HFF-Myc (cell line): ENCODE results near the gene PKLR.

Experiments used
- DNase-seq: peaks from one replicate; pipeline ENCODE4 v3.0.0-alpha.2; 2011; ENCODE audit warnings: low read depth; ENCODE audit errors: extremely low read depth
- H3K4me3 ChIP-seq: replicated peaks from 2 replicates; pipeline ENCODE4 v1.5.1; 2011; ENCODE audit warnings: low read depth, mild to moderate bottlenecking, control low read depth, low read length
- TF ChIP-seq, protein P1 (sequence below): IDR thresholded peaks from 2 replicates; pipeline ENCODE4 v1.5.1; 2012; ENCODE audit warnings: mild to moderate bottlenecking, low read depth, low read length, control low read depth; ENCODE audit errors: missing control alignments

The PKLR gene

DNA sequence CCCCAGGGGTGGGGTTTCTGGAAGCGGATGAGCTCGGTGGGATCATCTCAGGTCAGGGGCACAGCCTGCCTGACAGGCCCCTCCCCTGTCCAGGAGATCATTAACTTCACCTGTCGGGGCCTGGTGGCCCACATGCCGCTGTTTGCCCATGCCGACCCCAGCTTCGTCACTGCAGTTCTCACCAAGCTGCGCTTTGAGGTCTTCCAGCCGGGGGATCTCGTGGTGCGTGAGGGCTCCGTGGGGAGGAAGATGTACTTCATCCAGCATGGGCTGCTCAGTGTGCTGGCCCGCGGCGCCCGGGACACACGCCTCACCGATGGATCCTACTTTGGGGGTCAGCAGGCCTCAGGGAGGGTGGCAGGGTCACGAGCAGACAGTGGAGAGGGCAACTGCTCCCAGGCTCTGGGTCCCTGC is 15.6 kb downstream of the PKLR start:
- TF ChIP-seq, protein P1, sequence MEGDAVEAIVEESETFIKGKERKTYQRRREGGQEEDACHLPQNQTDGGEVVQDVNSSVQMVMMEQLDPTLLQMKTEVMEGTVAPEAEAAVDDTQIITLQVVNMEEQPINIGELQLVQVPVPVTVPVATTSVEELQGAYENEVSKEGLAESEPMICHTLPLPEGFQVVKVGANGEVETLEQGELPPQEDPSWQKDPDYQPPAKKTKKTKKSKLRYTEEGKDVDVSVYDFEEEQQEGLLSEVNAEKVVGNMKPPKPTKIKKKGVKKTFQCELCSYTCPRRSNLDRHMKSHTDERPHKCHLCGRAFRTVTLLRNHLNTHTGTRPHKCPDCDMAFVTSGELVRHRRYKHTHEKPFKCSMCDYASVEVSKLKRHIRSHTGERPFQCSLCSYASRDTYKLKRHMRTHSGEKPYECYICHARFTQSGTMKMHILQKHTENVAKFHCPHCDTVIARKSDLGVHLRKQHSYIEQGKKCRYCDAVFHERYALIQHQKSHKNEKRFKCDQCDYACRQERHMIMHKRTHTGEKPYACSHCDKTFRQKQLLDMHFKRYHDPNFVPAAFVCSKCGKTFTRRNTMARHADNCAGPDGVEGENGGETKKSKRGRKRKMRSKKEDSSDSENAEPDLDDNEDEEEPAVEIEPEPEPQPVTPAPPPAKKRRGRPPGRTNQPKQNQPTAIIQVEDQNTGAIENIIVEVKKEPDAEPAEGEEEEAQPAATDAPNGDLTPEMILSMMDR = no peak
- no peak for DNase-seq
- H3K4me3 ChIP-seq = no peak overlapping the region

DNA sequence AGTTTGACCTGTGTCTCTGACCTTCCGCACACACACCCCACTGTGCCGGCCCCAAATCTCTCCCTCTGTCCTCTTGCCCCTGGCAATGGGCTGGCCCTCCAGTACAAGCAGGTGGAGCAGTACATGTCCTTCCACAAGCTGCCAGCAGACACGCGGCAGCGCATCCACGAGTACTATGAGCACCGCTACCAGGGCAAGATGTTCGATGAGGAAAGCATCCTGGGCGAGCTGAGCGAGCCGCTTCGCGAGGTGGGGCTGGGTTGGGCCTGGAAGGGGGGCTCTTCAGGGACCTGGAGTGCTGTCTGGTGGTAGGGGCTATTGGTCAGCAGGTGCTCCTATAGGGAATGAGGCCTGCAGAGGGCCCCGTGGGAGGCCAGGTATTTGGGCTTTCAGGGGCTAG is 16.2 kb downstream of the PKLR start:
- no peak overlapping the region for H3K4me3 ChIP-seq
- no peak for DNase-seq
- TF ChIP-seq, protein P1 = no peak

DNA sequence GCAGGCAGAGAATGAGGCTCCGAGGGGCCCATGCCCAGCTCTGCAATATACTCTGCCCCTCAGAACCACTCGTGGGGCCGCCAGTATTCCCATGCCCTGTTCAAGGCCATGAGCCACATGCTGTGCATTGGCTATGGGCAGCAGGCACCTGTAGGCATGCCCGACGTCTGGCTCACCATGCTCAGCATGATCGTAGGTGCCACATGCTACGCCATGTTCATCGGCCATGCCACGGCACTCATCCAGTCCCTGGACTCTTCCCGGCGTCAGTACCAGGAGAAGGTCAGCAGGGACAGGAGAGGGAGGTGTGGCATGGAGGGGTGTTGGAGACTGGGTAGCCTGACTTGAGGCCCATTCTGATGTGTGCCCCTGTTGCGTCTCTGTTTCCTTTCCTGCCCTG is 16.8 kb downstream of the PKLR start:
- no peak overlapping the region for H3K4me3 ChIP-seq
- TF ChIP-seq, protein P1 = no peak
- no peak for DNase-seq

DNA sequence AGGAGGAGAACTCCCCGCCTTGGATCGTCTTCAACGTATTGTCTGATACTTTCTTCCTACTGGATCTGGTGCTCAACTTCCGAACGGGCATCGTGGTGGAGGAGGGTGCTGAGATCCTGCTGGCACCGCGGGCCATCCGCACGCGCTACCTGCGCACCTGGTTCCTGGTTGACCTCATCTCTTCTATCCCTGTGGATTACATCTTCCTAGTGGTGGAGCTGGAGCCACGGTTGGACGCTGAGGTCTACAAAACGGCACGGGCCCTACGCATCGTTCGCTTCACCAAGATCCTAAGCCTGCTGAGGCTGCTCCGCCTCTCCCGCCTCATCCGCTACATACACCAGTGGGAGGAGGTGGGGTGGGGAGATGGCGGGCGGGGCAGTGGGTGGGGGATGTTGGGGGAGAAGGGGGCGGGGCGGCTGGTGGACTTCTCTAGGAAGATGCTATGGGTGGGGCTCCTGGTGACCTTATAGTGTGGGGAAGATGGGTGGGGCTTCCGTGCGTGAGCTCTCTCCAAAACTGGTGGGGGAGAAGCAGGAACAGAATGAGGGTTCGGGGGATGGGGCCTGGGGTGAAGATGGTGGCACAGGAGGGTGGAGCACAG is 18.6 kb downstream of the PKLR start:
- TF ChIP-seq, protein P1 = no peak
- H3K4me3 ChIP-seq = no peak overlapping the region
- DNase-seq = no peak

DNA sequence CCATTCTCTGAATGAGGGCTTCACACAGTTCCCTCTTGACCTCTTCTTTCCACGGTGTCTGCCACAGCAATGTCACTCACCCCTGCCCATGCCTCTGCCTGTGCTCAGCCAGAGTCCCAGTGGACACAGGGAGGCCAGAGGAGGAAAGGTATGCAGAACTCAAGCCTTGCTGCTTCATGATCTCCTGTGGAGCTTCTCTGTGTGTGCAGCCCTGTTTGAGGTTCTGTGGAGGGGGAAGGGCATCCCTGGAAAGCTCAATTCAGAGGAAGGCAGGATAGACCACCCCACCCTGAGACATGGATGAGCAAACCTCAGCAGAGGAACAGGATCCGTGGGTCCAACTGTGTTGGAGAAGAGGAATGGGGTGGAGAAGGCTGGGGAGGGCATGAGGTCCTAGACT is 22.0 kb downstream of the PKLR start:
- TF ChIP-seq, protein P1 = no peak
- H3K4me3 ChIP-seq = no peak overlapping the region
- no peak for DNase-seq

DNA sequence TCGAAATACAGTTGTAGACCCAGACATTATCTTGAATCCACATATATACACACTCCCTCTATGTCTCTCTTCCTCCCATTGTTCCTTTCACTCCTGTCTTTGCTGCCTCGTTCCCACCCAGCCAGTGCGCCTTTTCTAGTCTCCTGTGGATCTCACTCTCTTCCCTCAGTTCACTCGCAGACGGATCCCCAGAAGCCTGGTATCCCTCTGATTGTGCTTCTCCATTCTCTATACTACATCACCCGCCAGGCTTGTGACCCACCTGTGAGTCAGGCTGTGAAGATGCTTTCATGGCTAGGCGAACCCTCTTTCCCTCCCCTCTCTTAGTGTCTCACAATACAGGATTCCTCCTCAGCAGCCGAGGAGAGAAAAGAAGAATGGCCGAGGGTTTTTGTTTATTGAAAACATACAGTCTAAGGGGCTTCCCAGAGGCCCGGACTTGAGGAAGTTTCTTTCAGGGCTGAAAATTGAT is 22.5 kb downstream of the PKLR start:
- no peak for DNase-seq
- TF ChIP-seq, protein P1 = no peak

More for the DNA sequence above, 22.5 kb downstream of the PKLR start:
- no peak overlapping the region for H3K4me3 ChIP-seq
